C4-2B (cell line): ENCODE results near the gene OR13J1.

ENCODE experiments used
- H3K27ac ChIP-seq: fragments of 450-650 bp; 2 replicates; pipeline ENCODE4 v1.5.1; 2017
- ZFX ChIP-seq: fragments of 450-650 bp; IDR thresholded peaks from 2 replicates; pipeline ENCODE4 v1.6.1; 2017
- TF ChIP-seq, protein P1 (sequence below): fragments of 450-650 bp; conservative IDR thresholded peaks from 2 replicates; pipeline ENCODE4 v1.5.1; 2017; ENCODE audit warnings: mild to moderate bottlenecking

Gene OR13J1

DNA sequence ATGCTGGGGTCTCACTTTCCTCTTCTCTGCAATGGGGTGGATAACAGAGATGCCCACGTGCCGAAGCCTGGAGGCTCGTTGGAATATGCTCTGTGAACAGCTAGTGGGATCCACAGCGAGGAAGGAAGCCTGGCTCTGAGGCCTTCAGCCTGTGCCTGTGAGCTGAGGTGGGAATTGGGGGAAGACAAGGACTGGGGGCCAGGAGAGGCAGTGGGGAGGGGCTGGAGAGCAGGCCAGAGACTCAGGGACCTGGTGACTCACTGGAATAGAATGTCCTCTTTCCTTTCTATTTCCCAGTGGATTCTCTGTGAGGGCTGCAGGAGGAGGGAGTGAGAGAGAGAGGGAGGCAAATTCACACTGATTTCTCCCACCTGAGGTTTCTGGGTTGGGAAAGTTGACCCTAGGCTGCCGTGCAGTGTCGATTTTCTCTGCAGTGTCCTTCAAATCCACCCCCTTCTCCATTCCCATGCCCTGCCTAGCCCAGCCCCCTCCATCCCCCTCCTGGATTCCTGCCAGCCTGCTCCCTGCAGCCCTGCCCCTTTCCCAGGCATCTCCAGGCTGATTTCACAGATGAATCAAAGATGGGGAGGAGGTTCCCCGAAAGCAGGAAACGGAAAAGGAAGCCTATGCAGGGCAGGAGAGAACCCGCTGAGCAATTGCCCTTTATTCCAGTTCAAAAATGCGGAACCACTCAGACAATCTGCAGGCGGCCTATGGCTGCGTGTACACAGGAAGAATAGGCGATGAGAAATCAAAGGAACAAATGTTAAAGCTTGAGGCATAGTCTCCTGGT is 37.7 kb upstream of the OR13J1 start:
- TF ChIP-seq ZFX: no peak
- TF ChIP-seq, protein P1, sequence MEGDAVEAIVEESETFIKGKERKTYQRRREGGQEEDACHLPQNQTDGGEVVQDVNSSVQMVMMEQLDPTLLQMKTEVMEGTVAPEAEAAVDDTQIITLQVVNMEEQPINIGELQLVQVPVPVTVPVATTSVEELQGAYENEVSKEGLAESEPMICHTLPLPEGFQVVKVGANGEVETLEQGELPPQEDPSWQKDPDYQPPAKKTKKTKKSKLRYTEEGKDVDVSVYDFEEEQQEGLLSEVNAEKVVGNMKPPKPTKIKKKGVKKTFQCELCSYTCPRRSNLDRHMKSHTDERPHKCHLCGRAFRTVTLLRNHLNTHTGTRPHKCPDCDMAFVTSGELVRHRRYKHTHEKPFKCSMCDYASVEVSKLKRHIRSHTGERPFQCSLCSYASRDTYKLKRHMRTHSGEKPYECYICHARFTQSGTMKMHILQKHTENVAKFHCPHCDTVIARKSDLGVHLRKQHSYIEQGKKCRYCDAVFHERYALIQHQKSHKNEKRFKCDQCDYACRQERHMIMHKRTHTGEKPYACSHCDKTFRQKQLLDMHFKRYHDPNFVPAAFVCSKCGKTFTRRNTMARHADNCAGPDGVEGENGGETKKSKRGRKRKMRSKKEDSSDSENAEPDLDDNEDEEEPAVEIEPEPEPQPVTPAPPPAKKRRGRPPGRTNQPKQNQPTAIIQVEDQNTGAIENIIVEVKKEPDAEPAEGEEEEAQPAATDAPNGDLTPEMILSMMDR: no peak
- H3K27ac ChIP-seq: peak overlapping the region; percentile 10

DNA sequence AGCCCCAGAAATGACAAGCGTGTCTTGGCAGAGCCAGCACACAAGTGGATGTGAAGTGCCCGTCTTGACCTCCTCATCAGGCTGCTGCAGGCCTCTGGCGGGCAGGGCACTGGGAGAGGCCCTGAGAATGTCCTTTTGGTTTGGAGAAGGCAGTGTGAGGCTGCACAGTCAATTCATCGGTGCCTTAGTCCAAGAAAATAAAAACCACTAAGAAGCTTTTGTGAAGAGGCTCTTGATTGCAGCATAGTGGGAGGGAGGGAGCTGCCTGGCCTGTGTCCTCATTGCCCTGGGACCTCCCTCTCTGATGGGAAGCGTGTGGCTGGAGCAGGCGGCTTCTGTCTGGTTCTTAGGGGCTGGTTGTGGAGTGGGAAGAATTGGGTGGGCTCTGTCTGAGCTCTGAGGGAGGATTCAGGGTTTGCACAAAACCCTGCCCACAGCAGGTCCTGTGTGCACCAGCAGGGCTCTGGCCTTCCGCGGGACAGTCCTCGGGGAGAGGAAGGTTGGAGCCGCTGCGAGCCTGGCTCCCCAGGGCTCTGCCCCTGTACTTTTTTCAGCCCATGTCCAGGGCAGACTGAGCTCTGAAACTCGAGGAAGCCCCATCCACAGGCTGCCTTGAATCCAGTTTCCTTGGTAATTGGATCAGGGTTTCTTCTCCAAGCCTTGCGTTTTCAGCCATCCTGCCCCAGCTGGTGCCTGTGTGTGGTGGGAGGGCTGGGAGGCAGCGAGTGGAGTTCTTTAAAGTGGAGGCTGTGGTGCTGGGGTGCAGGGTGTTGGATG is 36.9 kb upstream of the OR13J1 start:
- TF ChIP-seq, protein P1: no peak
- TF ChIP-seq ZFX: no peak
- 0 out of 2 replicates have a peak overlapping the region, but pooled peaks have one; percentile 10 for H3K27ac ChIP-seq

DNA sequence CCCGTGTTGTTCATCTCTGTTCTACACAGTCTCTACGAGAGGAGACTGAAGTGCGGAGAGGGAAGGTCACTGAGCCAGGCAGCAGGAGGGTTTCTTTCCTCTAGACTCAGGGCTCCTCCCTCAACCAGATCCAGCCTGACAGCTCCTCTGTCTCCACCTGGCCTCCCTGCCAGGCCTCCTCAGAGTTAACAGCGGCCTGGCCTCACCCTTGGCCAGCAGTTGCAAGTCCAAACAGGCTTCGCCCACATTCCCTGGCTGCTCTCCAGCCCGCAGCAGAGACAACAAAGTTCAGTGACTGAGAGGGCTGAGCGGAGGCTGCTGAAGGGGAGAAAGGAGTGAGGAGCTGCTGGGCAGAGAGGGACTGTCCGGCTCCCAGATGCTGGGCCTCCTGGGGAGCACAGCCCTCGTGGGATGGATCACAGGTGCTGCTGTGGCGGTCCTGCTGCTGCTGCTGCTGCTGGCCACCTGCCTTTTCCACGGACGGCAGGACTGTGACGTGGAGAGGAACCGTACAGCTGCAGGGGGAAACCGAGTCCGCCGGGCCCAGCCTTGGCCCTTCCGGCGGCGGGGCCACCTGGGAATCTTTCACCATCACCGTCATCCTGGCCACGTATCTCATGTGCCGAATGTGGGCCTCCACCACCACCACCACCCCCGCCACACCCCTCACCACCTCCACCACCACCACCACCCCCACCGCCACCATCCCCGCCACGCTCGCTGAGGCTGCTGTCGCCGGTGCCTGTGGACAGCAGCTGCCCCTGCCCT is 35.9 kb upstream of the OR13J1 start, which contains the start of gene HRCT1:
Gene HRCT1 (plus strand): TSS at position 291 of the 768 bp plus-strand sequence. CDS start 86 bp downstream, at position 377.
- TF ChIP-seq, protein P1: no peak
- TF ChIP-seq ZFX: no peak
- H3K27ac ChIP-seq: peak within 1 kb of the TSS; percentile 29

DNA sequence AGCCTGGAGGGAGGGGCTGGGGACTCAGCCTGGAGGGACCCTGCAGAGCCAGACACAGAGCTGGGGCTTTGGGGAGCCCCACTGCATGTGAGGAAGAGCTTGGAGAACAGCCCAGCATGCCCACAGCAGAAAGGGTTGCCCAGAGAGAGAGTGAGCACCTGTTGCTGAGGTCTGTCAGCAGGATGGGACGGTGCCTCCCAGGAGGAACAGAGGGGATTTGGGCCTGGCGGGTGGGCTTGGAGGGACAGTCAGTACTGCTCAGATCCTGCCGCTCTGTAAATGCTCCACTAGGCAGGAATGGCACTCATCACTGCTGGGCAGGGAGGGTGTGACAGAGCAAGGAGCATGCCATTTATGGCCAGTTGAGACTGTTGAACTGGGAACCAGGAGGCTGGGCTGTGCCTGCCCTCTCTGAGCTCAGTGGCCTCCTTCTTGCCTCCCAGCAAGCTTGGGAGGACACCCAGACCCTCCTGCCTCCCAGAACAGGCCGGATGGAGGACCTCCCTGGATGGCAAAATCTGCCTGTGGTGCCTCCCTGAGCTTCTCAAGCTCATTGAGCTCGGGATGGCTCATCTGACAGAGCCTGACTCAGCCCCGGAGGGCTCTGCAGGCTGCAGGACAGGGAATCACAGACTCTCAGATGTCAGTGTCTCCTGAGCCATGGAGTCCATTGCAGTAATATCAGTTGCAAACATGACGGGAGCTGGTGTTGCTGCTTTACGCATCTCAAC is 35.0 kb upstream of the OR13J1 start:
- TF ChIP-seq, protein P1: no peak
- no peak for TF ChIP-seq ZFX
- peak overlapping the region; percentile 29 for H3K27ac ChIP-seq

DNA sequence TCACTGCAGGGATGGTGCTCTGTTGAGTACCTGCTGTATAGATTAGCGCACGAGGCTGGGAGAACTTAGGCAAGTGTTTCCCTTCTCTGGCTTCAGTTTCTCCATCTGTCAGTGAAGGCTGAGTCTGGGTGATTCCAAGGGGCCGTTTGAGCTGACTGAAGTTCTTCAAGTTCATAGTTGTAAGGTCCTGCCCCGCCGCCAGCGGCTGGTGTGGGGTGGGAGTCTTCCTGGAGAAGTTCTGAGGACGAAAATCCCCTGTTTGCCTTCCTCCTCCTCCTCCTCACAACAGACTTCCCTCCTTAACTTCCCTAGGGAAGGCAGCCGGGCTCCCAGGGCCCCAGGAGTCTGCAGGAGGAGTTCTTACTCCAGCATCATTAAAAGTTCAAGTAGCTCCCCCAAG is 34.1 kb upstream of the OR13J1 start:
- TF ChIP-seq ZFX: no peak
- TF ChIP-seq, protein P1: no peak
- no peak overlapping the region for H3K27ac ChIP-seq

DNA sequence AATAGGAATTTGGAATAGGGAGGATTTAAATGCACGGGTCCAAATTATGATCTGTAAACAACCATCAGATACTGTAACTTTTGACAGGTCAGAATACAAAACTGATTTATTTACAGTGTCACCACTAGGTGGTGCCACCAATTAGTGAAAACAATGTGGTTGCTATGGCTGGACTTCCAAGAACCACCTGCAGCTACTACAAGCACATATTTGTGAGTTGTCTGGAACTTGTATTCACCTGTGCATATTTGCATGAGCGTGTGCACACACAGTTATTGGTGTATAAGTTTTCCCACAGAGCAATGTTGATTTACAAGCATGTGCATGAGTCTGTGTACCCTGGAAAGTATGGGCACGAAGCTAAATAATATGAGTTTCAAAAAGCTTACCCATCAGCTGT is 32.8 kb upstream of the OR13J1 start:
- TF ChIP-seq, protein P1: peak; percentile 87
- no peak for TF ChIP-seq ZFX
- no peak overlapping the region for H3K27ac ChIP-seq
